Urinary bladder (tissue), 4 donors: ENCODE results near the gene DUSP6. TPM values are rescaled to one million over a fixed set of nuclear protein-coding genes. Genes with fewer than 3 reads are reported as not detected.
A peak's percentile ranks its signal among the peaks of the same experiment; 100 is the strongest.

Experiments
- DNase-seq: peaks from one replicate; pipeline ENCODE4 v3.0.0-alpha.2; 2015; ENCODE audit errors: extremely low spot score
- H3K27ac ChIP-seq: one replicate; pipeline ENCODE4 v1.5.1; 2013; ENCODE audit warnings: low read depth, mild to moderate bottlenecking, moderate library complexity
- H3K36me3 ChIP-seq: one replicate; pipeline ENCODE4 v1.6.1; 2013; ENCODE audit warnings: mild to moderate bottlenecking, moderate library complexity; ENCODE audit not compliant: insufficient read depth
- H3K4me1 ChIP-seq: one replicate; pipeline ENCODE4 v1.6.1; 2013; ENCODE audit warnings: mild to moderate bottlenecking, moderate library complexity; ENCODE audit not compliant: insufficient read depth
- H3K4me3 ChIP-seq: one replicate; pipeline ENCODE4 v1.5.1; 2013; ENCODE audit warnings: low read depth, low read length
- WGBS: extraction: QIAGEN DNeasy Blood & Tissue Kit; methylation state at CpG from one replicate; pipeline ENCODE4 v1.1.7; 2013; 5-methylcytosine and 5-hydroxymethylcytosine counted together
- polyA plus RNA-seq: library from polyadenylated mRNA; stranded (reverse); fragments of 200-250 nt; gene quantifications from one replicate; pipeline ENCODE4 v1.2.3, GENCODE V29; 2013
- total RNA-seq: library from RNA; depleted of rRNA; stranded (reverse); fragments of >200 nt; gene quantifications from one replicate; pipeline ENCODE4 v1.2.3, GENCODE V29; 2014
- donor health status: healthy with polysubstance abuse.
- donor health status: healthy.

Gene DUSP6
- total and polyA plus RNA-seq, 2 donors = 66.1 to 77.1 TPM

GRCh38 chr12:89368391-89368790, 16.1 kb upstream of the DUSP6 start:
- Histone ChIP-seq H3K4me3 (no peak overlapping the region), H3K4me1 (no peaks in the 10 kb centered on the region), H3K27ac (no peak overlapping the region), H3K36me3 (no peaks in the 10 kb centered on the region)
- no peak for DNase-seq
- 82% methylated on average over 4 of the region's 4 CpGs for WGBS

GRCh38 chr12:89366676-89367364, 14.5 kb upstream of the DUSP6 start:
- WGBS = 89% methylated on average over 3 of the region's 3 CpGs
- Histone ChIP-seq H3K4me3 (no peak overlapping the region), H3K36me3 (no peaks in the 10 kb centered on the region)

GRCh38 chr12:89364631-89365030, 12.3 kb upstream of the DUSP6 start:
- no peak for DNase-seq
- Histone ChIP-seq H3K4me3 (no peak overlapping the region), H3K4me1 (no peaks in the 10 kb centered on the region), H3K36me3 (no peaks in the 10 kb centered on the region), H3K27ac (no peak overlapping the region)
- WGBS = 88% methylated on average over 2 of the region's 2 CpGs

More at GRCh38 chr12:89366676-89367364, 14.5 kb upstream of the DUSP6 start:
- Histone ChIP-seq H3K27ac (no peak overlapping the region), H3K4me1 (no peaks in the 10 kb centered on the region)
- no peak for DNase-seq

DNA sequence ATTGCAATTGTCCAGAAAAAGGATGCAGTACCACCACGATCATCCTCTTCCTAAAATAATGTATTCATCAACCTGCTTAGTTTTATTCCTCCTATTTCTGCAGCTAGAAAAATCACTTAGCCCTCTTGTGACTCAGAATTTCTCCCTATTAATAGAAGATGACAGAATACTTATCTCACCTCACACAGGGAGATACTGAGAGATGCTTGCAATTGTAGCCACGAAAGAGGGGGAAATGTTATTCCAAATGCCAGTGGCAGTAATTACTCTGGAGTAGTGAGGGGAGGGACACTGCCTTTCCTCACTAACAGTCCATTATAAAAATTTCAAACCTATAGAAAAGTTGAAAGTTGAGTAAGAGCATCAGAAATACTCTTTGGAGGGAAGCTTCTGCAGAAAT, 11.8 kb upstream of the DUSP6 start:
- no peak overlapping the region for H3K27ac ChIP-seq
- H3K4me1 ChIP-seq = no peaks in the 10 kb centered on the region
- no peak overlapping the region for H3K4me3 ChIP-seq
- no peak for DNase-seq
- H3K36me3 ChIP-seq = no peaks in the 10 kb centered on the region
- 83% methylated on average over 2 of the region's 2 CpGs for WGBS

DNA sequence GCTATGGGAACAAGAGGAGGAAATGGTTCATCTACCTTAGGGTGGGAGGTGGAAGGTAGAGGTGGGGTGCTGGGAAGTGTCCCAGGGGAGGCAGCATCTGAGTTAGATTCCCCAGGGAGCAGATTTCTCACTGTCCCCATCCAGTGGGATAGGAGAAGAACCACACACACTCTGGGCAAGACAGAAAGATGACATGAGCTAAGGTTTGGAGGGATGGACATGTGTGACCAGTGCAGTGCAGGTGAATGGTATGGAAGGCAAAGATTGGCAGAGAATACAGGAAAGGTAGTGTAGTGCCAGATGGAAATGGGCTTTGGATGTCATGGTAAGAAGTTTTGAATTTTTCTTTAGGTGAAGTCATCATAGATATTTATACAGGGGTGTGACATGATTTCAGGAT, 11.3 kb upstream of the DUSP6 start:
- DNase-seq = no peak
- Histone ChIP-seq H3K4me3 (no peak overlapping the region), H3K27ac (no peak overlapping the region), H3K36me3 (no peaks in the 10 kb centered on the region), H3K4me1 (no peaks in the 10 kb centered on the region)

DNA sequence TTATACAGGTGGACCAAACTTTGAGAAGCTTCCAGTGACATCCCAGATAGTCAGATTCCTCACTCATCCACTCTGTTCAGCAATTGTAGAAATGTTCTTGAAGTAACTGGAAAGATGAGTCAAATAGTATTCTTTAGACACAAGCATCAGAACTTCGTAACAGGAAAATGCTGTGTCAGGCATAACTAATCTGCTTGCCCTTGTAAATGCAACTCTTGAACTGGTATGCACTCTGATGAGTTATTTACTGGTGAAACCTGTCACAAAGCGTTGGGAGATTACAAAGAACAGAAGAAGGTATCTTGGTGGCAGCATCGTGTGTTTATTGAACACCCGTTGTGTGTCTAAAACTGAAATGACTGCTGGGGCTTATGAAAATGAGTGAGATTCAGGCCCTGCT, 10.8 kb upstream of the DUSP6 start:
- DNase-seq = no peak
- H3K36me3 ChIP-seq = no peaks in the 10 kb centered on the region
- no peak overlapping the region for H3K27ac ChIP-seq
- no peak overlapping the region for H3K4me3 ChIP-seq
- 49% methylated on average over 4 of the region's 4 CpGs for WGBS
- H3K4me1 ChIP-seq = no peaks in the 10 kb centered on the region

- Histone ChIP-seq H3K27ac (no peak overlapping the region), H3K4me1 (no peaks in the 10 kb centered on the region), H3K4me3 (no peak overlapping the region), H3K36me3 (no peaks in the 10 kb centered on the region)
- no peak for DNase-seq
- WGBS = 97% methylated on average over 3 of the region's 3 CpGs
Measured at GRCh38 chr12:89359615-89360014, 7.3 kb upstream of the DUSP6 start.

DNA sequence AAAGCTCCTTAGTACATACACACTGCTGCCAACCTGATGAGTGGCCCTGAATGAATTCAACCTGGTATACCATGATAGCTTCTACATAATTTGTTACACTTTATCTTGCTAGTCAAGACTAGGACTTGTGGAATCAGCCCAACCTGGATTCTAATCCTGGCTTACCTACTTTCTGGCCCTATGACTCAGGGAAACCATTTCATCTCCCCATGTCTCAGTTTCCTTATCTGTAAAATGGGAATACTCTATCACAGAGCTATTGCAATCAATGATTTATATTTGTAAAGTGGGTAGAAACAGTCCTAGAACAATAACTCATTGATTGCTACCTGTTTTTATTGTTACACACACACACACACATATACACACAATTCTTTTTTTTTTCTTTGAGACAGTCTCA, 6.5 kb upstream of the DUSP6 start:
- H3K4me3 ChIP-seq = no peak overlapping the region
- no peaks in the 10 kb centered on the region for H3K36me3 ChIP-seq
- DNase-seq = no peak
- no peak overlapping the region for H3K27ac ChIP-seq
- H3K4me1 ChIP-seq = no peaks in the 10 kb centered on the region

DNA sequence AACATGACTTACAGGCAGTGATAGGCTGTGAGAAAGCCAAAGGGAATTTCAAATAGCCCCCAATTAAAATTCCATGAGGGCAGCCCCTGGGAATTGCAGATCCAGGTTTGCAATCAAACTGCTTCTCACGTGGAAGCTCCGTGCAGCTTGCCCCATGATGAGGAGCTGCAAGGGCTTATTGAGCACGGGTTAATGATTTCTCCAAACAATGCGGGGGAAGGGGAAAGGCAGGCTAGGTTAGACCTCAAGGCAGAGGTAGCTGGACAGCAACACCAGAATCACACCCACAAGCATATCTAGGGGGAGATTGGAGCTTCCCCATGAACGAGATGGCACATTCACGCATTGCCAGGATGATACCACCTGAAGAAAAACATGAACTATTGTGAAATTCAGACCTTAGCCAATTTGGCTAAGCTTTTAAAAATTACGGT, 5.0 kb upstream of the DUSP6 start:
- H3K27ac ChIP-seq = no peak overlapping the region
- H3K36me3 ChIP-seq = no peaks in the 10 kb centered on the region
- WGBS = 89% methylated on average over 7 of the region's 7 CpGs
- no peak for DNase-seq
- no peak overlapping the region for H3K4me3 ChIP-seq
- H3K4me1 ChIP-seq = no peaks in the 10 kb centered on the region

DNA sequence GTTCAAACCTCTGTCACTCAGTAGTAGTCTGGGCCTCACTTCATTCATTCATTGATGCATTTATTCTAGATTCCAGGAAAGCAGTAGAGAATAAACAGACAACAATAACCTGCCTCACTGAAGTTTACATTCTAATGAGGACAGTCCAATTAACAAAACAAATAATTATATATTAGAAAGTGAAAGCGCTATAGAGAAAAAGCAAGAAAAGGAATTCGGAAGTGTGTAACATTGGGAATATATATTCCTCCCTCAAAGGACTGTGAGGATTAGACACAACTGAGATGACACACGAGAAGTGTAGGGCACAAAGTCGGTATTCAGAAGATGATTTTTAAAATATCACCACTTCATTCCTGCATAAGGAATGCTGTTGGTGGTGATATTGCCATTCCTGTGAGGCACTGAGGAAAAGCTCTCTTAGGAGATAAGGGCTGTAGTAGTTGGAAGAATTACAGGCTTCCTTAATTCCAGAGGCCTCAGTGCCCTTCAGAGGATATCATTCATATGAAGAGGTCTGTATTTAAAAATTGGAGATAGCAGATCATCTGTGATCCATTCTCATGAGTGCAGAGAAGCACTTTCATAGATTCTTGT, 3.9 kb upstream of the DUSP6 start:
- no peak for DNase-seq
- Histone ChIP-seq H3K27ac (no peak overlapping the region), H3K4me3 (no peak overlapping the region), H3K4me1 (no peaks in the 10 kb centered on the region), H3K36me3 (no peaks in the 10 kb centered on the region)
- 84% methylated on average over 4 of the region's 4 CpGs for WGBS

- DNase-seq = no peak
- Histone ChIP-seq H3K4me3 (no peak overlapping the region), H3K36me3 (no peaks in the 10 kb centered on the region), H3K27ac (no peak overlapping the region), H3K4me1 (no peaks in the 10 kb centered on the region)
- WGBS = 64% methylated on average over 18 of the region's 18 CpGs
Measured at GRCh38 chr12:89355243-89356068, 3.2 kb upstream of the DUSP6 start.

GRCh38 chr12:89354612-89355067, 2.3 kb upstream of the DUSP6 start:
- DNase-seq = no peak
- Histone ChIP-seq H3K27ac (peak overlapping the region; percentile 91), H3K36me3 (no peaks in the 10 kb centered on the region), H3K4me3 (peak overlapping the region; percentile 53), H3K4me1 (no peaks in the 10 kb centered on the region)
- WGBS = 19% methylated on average over 17 of the region's 17 CpGs

DNA sequence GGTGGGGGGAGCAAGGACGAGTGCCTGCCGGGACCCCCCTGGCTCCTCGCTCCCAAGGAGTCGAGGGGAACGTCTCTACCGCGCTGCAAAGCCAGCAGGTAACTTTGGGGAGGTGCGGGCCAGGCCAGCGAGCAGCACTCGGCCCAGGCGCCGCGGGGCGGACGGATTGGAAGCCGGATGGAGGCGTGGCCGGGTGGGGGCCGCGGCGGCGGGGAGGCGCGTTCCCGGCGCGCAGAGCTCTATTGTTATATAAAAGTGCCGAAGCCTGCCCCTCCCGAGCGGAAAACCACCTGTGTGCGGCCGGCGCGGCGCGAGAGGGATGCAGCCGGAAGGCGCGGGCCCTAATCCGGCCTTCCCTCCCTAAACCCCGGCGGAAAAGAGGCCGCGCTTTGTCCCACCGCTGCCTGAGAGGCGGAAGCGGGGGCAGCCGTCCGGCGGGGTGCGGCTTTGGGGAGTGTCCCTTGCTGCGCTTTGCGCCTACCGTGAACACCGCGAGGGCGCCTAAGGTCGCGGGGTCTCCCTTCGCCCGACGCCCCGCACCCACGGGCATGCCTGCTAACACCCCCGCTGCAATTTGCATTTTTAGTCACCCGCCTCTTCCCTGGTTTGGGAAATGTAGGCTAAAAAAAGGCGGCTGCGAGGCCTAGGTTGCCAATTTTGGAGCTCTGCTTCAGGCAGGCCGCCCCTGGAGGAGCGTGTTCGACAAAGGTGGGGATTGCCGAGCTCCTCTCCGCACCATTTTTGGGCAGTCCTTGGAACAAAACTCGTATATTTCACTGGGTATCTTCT, 1.7 kb upstream of the DUSP6 start:
- no peak for DNase-seq
- no peaks in the 10 kb centered on the region for H3K4me1 ChIP-seq
- peak overlapping the region; percentile 91 for H3K27ac ChIP-seq
- H3K36me3 ChIP-seq = no peaks in the 10 kb centered on the region
- peak overlapping the region; percentile 53 for H3K4me3 ChIP-seq
- WGBS = under 1% methylated on average over 74 of the region's 74 CpGs
